HG02642 (cell line): ENCODE data around the gene EIF2B5.
"Not testable (repeated sequence)": the region's sequence is repeated elsewhere in the genome, so short reads cannot be mapped to it uniquely, and the experiment has no call there.

ENCODE experiments used
- ATAC-seq: cut with Tn5 transposase; IDR thresholded peaks from one replicate; pipeline ENCODE4 v1.9.1; 2021; ENCODE audit warnings: mild to moderate bottlenecking; ENCODE audit not compliant: unreplicated experiment, poor library complexity

The EIF2B5 gene

GRCh38 chr3:184145111-184145524 lies 10.0 kb downstream of the EIF2B5 start:
- no peak for ATAC-seq

- ATAC-seq: no peak
Observed at GRCh38 chr3:184145751-184146270, 10.7 kb downstream of the EIF2B5 start.

GRCh38 chr3:184148076-184148475 lies 12.9 kb downstream of the EIF2B5 start:
- ATAC-seq: no peak

- no peak for ATAC-seq
Observed at GRCh38 chr3:184149123-184149522, 14.0 kb downstream of the EIF2B5 start.

- ATAC-seq: not testable (repeated sequence)
Observed at GRCh38 chr3:184149770-184150169, 14.6 kb downstream of the EIF2B5 start.

GRCh38 chr3:184154885-184155643 lies 19.9 kb downstream of the EIF2B5 start, which contains the start of gene DVL3:
Gene DVL3, plus strand, starts transcription at chr3:184155377. Its CDS starts 259 bp downstream, at chr3:184155636.
- peak; percentile 85 for ATAC-seq

GRCh38 chr3:184155644-184156521 lies 20.7 kb downstream of the EIF2B5 start:
- peak; percentile 40 for ATAC-seq

GRCh38 chr3:184156522-184156955 lies 21.4 kb downstream of the EIF2B5 start:
- no peak for ATAC-seq

GRCh38 chr3:184157206-184157605 lies 22.0 kb downstream of the EIF2B5 start:
- no peak for ATAC-seq

- ATAC-seq: no peak
Observed at GRCh38 chr3:184158404-184158803, 23.2 kb downstream of the EIF2B5 start.

- no peak for ATAC-seq
Observed at GRCh38 chr3:184160456-184160855, 25.3 kb downstream of the EIF2B5 start.

GRCh38 chr3:184162571-184163070 lies 27.5 kb downstream of the EIF2B5 start:
- ATAC-seq: not testable (repeated sequence)

GRCh38 chr3:184164648-184165330 lies 29.6 kb downstream of the EIF2B5 start:
- ATAC-seq: no peak

GRCh38 chr3:184165543-184165942 lies 30.4 kb downstream of the EIF2B5 start:
- no peak for ATAC-seq

GRCh38 chr3:184166671-184167070 lies 31.5 kb downstream of the EIF2B5 start:
- no peak for ATAC-seq

- no peak for ATAC-seq
Observed at GRCh38 chr3:184167786-184168185, 32.6 kb downstream of the EIF2B5 start.

- no peak for ATAC-seq
Observed at GRCh38 chr3:184168363-184169120, 33.4 kb downstream of the EIF2B5 start.

GRCh38 chr3:184169896-184170875 lies 35.0 kb downstream of the EIF2B5 start:
- ATAC-seq: no peak
